Head of caudate nucleus (tissue), 42 donors: Measurements from ENCODE around the gene BLTP2.

Source experiments
- DNase-seq, 42 donors: peaks; one replicate each; pipeline versions ENCODE4 v3.0.0 to v3.0.0-alpha.2; 2020 to 2021; ENCODE audit warnings: mixed read lengths in 7 of 42
- intact Hi-C: fragments of 100-400 bp; cut with DNase I; formaldehyde crosslinking; loops from one replicate; pipeline ENCODE4 v1.15.0; 2022

Gene BLTP2

DNA sequence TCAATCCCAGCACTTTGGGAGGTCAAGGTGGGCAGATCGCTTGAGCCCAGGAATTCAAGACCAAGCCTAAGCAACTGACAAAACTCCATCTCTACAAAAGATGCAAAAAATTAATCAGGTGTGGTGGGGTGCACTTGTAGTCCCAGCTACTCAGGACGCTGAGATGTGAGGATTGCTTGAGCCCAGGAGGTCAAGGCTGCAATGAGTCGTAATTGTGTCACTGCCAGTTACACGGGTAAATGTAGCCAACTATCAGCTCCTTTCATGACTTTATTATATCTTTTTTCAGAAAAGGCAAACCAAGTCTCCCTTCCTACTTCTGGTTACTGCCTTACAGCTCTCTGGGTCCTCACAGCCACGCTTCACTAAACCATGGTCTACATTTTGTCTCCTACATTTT, 12.8 kb upstream of the BLTP2 start:
- intact Hi-C loops, result no loop called here
- no peak for DNase-seq

DNA sequence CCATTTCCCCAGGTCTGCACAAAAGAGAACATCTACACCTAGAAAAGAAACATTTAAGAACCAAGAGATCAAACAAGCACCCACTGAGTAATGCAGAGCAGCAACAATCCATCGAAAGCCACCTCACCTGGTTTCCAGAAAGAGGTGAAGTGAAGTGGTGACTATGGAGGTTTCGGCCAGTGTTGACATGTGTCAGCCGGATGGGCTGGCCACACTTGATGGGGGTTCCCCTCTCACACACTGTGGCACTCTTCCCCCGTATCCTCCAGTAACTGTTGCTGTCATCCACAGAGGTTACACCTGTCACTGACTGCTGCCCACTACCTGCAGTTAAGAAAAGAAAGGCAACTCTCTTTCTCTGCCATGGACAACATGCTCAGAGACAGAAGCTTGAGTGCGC, 10.2 kb upstream of the BLTP2 start:
- intact Hi-C loops, result no loop called here
- DNase-seq, result no peak

GRCh38 chr17:28648698-28649097, 3.7 kb upstream of the BLTP2 start:
- no peak for DNase-seq
- intact Hi-C loops, result loop anchor here (10.0 kb wide), 1 partner anchor 66 kb away; the partner anchor contains the start of genes PROCA1, RAB34 and RPL23A

DNA sequence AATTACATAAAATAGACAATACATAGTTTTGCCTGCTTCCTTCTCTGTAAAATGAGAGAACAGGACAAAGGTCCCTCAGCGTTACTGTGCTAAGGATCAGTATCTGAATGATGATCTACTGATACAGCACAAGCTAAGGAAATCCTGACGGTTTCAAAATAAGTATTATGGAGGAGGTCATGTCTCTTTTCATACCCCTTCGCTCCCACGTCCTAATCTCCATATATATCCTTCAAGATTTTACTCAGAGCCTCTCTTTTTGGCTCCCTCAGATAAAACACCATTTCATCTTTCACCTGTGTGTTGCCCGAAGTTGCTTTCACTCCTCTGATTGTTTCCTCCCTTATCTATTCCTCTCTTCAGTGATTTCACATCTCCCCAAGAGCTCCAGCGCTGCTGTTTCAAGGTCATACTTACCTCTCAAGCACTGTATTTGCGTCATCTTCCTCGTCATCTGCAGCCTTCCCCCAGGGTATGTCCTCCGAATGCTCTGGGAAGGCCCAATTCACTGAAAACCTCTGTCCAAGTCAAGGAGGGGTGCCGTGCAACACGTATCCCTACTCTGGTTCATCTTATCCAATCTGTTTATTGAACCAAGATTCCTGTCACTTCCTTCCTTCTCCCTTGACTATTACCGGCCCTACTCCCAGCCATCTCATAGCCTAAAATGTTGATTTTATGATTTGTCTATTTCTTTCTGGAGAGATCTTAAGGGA, 1.2 kb upstream of the BLTP2 start:
- intact Hi-C loops, result loop anchor here (10.0 kb wide), 1 partner anchor 69 kb away; the partner anchor contains the start of genes PROCA1, RAB34 and RPL23A
- no peak for DNase-seq

- DNase-seq, result no peak
- intact Hi-C loops, result loop anchor here (10.0 kb wide), 1 partner anchor 69 kb away; the partner anchor contains the start of genes PROCA1, RAB34 and RPL23A
Observed at GRCh38 chr17:28645576-28645939, 600 bp upstream of the BLTP2 start.

DNA sequence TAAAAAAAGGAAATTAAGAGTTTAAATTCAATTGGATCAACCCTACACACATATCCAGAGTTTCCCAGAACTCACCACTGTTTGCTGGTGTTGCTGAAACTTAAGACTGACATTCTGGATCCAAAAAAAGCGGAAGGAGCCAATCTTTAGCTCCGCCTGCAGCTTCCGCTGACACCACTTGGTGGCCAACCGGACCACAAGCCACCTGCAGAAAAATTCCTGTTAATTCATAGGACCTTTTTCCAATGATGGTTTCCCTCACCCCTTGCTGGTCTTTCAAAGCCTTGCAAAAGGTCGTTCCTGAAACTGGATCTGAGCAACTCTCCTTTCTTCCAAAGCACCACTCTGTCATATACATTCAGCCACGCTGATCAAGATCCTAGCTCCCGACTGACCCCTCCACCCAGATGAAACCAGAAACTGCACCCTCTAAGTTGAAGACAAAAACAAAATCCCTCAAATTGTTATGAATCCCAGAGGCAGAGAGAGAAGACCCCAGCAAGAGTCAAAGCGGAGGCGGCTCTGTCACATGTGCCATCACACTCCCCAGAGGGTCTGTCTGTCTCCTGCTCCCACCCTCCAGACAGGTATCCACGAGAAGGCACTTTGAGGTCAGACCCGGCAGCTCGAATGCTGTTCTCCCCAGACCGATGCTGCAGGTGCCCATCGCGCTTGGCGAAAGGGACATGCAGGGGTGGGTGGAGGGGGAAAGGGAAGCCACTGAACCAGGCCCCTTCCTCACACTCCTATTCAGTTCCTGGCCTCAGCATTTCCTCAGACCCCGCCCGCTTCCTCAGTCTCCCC, 773 bp downstream of the BLTP2 start:
- intact Hi-C loops, result loop anchor here (10.0 kb wide), 1 partner anchor 71 kb away; the partner anchor contains the start of genes PROCA1, RAB34 and RPL23A
- DNase-seq, result peak in 22 of 42 donors; percentile 5 to 58 (median 30)

DNA sequence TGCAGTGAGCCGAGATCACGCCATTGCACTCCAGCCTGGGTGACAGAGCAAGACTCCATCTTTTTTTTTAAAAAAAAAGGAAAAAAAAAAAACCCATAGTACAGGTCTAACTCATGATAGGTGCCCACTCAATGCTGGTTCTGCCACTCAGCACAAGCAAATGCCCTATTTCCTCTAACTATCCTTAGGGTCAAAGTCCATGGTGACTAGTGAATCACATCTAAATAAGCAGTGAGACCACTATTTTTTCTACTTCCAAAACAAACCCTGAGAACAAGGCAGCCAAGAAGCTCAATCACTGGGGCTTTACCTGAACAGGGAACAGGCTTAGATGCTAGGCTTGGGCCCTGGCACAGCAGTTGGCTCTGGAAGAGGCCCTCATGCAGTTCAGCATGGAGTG, 3.4 kb downstream of the BLTP2 start:
- no peak for DNase-seq
- intact Hi-C loops, result loop anchor here (10.0 kb wide), 1 partner anchor 73 kb away; the partner anchor contains the start of genes PROCA1, RAB34 and RPL23A

- intact Hi-C loops, result no loop called here
Observed at GRCh38 chr17:28635506-28635905, 9.5 kb downstream of the BLTP2 start.

DNA sequence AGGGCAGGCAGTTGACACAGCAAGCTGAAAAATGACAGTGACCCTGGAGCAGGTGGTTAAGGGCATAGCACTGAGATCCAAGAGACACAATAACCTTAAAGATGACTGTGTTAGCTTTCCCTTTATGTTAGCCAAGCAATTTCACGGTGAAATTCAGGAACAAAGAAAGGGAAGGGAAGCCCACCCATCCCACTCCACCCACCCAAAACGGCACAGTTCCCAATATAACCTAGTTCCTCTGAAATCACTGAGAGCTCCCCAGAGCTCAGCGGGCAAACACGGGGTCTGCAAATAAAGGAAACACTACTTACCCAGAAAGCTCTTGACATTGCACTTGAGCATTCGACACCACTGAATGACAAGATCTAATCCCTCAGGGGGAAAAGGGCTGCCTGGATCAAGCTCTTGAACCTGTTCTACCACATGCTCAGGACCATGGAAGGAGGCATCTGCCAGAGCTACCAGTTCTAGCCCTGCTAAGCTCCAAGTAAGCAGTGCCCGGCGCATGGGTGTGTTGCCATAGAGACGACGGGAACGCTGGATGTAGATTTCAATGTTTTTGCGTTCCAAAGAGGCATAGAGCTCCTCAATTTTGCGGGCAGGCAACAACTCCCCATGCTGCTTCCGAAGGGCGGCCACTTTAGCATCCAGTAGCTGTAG, 10.6 kb downstream of the BLTP2 start:
- DNase-seq, result peak in 28 of 42 donors; percentile 15 to 81 (median 42)
- intact Hi-C loops, result no loop called here

More at GRCh38 chr17:28635506-28635905, 9.5 kb downstream of the BLTP2 start:
- DNase-seq, result no peak

GRCh38 chr17:28626818-28627217, 18.1 kb downstream of the BLTP2 start:
- DNase-seq, result no peak
- intact Hi-C loops, result no loop called here

- intact Hi-C loops, result no loop called here
- no peak for DNase-seq
Observed at GRCh38 chr17:28624148-28624547, 20.8 kb downstream of the BLTP2 start.

- intact Hi-C loops, result no loop called here
- DNase-seq, result no peak
Observed at GRCh38 chr17:28623696-28624095, 21.3 kb downstream of the BLTP2 start.

DNA sequence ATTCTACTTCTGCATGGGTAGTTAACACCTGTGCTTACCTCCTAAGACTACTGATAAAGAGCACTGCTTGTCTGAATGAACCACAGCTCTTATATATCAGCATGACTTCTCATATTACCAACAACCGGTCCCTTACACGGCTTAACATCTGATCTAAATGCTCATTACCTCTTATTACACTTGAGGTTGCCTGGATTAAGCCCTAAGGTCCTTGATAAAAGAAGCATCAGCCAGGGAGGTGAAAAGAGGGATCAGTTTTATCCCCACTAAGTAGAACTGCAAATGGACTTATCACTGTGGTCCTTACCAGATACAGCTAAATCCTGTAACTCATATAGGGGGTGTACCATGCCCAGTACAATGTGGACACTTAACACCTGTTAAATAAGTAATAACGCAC, 22.8 kb downstream of the BLTP2 start:
- no peak for DNase-seq
- intact Hi-C loops, result no loop called here

DNA sequence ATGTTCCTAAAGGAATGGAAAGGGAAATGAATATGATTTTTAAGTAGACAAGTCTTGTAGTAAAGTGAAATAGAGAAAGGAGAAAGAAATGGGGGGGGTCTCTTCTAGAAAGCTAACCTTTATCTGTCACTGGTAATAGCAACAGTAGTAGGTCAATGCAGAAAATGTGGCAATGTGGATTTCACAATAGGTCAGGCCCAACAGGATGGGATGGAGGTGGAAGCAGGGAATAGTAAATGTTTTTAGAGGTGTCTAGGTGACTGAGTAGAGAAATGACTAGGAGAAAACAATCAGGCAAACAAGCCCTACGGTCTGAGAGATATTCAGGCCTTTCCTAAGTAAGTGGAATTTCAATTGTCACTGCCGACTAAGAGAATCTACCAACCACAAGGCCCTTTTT, 24.9 kb downstream of the BLTP2 start:
- DNase-seq, result no peak
- intact Hi-C loops, result no loop called here

- DNase-seq, result no peak
- intact Hi-C loops, result loop anchor here (10.0 kb wide), 1 partner anchor 124 kb away; no protein-coding TSS in a partner anchor
Observed at GRCh38 chr17:28618464-28618863, 26.5 kb downstream of the BLTP2 start.

- no peak for DNase-seq
- intact Hi-C loops, result loop anchor here (10.0 kb wide), 1 partner anchor 121 kb away; no protein-coding TSS in a partner anchor
Observed at GRCh38 chr17:28616281-28616680, 28.7 kb downstream of the BLTP2 start.

- DNase-seq, result no peak
- intact Hi-C loops, result loop anchor here (10.0 kb wide), 1 partner anchor 121 kb away; no protein-coding TSS in a partner anchor
Observed at GRCh38 chr17:28615260-28615940, 29.6 kb downstream of the BLTP2 start.

GRCh38 chr17:28613931-28614381, 31.0 kb downstream of the BLTP2 start, which contains the start of gene RSKR:
Gene RSKR (minus strand): TSS chr17:28614185. CDS start chr17:28614161, 24 bp downstream.
- intact Hi-C loops, result loop anchor here (10.0 kb wide), 1 partner anchor 119 kb away; no protein-coding TSS in a partner anchor
- DNase-seq, result peak; percentile 23 to 88 (median 70)
